NCI-H446 treated with DMSO at 0.1 percent for 48 hours (cell line): ENCODE data around the gene TSHZ2.

ENCODE experiments used
- DNase-seq: peaks from one replicate; lab custom pipeline; 2025; lab: John Stamatoyannopoulos, UW

The TSHZ2 gene

DNA sequence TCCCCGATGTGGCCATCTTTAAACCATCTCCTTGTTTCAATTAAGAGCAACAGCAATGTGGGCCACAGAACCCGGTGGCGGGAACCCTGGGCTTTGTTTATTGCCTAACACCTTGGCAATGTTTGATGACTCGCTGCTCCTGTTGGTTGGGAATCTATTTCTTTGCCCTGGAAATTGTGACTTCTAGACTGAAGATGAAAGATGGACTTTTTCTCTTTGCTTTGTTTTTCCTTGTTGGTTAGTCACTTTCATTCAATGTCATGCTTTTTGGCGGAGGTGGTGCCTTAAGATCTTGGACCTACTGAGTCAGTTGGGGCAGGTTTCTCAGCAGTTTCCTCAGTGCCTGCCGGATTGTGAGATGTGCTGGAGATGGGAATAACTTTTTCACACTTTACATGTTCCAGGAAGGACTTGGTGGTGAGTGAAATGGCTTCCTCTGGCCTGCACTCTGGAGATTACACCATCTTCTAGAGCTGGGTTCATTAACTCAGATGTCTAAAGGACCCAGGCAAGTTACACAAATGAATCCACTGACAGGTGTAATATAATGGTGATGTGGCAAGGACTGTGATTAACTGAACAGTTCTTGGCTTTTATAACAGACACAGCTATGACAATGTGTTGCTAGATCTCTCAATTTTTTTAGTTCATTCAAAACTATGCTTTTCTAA is 56.3 kb downstream of the TSHZ2 start:
- DNase-seq, result no peak

DNA sequence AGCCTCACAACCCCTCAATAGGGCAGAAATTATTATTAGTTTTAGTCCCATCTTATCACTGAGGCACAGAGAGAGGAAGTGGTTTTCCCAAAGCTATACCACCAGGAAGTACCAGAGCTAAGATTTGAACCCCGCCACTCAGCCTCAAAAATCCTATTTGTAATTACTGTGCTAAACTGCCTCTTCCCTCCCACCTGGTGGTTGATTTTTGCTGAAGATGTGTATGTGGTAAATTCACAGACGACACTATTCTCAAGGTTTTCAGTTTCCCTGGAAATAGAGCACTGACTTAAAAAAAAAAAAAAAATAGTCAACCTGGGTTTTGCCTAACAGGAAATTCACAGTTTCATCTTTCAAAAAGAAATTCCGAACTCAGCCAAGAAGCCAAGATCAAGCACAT is 57.9 kb downstream of the TSHZ2 start:
- no peak for DNase-seq

DNA sequence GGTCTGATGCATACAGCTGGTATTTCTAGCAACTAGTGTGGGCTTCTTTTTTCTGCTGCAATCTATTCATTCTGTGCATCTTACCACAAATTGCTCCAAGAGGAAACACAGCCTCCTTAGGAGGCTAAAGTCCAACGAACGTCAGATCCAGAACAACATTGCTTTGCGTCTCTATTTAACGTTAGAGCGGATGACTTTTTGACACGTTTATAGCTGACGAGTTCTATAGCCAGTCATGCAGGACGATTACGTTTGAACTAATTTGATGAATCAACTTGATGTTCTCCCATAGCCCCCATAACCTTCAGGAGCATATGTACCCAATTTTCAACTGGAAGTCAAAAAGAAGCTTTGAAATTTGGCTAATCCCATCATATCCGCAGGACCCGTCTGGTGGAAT is 59.9 kb downstream of the TSHZ2 start:
- no peak for DNase-seq

DNA sequence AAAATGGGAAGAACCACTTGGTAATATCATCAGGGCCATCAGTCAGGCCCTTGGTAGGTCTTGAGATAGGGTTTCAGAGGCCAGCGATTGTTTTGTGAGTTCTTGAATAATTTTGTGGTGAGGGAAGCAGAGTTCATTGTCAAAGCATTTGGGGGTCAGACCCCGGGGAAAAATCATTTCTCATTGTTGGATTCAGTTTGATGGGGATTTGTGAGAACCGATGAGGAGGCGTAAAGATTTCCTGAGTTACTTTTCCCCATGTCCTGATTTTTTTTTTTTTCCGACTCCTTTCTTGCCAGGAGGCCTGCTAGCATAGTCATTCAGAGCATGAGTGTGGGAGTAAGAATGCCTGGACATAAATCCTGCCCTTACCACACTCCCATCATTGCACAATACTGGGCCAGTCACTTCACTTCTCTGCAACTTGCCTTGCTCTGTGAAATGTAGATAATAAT is 60.3 kb downstream of the TSHZ2 start:
- no peak for DNase-seq

DNA sequence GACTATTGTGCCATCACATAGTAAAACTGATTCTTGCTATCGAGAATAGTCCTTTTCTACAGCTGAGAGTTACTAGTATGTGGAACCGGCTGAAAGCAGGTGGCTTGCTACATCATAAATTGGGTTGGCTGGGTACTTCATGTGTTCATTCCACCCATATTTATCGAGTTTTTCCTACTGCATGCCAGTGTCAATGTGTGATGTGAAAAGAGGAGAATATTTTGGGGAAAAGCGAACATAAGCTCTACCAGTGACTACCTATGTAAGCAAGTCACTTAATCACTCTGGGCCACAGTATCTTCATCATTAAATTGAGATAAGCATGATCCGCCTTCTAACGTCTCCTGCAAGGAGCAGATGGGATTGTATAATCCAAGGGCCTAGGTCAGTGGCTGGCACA is 61.0 kb downstream of the TSHZ2 start:
- DNase-seq, result no peak

DNA sequence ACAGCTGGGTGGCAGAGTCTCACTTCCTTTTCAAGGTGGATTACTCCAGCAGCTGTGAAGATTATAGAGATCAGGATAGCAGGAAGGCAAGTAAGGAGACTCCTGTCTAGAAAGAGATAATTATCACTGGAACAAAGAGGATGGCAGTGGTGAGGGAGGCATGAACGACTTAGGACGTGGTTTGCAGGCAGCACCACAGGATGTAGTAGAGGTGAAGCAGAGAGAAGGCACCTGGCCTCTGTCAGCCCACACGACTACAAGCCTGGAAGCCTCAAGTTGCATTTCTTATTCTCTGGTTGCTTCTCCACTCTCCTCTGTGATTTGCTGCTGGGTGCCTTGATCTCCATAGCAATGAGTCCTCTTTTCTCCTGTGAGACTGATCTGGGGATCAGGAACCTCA is 62.7 kb downstream of the TSHZ2 start:
- no peak for DNase-seq

DNA sequence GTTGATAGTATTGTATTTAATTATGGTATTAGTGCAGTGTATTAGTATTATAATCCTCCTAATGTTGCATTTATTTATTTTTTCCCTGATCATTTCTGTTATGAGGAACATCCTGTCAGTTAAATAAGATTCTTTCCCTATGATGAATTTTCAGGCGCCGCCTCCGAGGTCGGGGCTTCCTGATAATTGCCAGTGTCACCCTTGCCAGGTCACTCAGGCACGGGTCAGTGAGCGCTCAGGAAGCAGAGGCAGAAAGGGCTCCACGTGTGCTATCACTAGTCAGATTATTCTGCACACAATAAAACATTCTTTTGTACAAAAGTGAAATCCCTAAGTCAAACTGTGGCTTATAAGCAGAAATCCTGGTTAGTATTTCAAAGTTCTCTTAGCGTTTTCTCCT is 64.8 kb downstream of the TSHZ2 start:
- DNase-seq, result no peak

DNA sequence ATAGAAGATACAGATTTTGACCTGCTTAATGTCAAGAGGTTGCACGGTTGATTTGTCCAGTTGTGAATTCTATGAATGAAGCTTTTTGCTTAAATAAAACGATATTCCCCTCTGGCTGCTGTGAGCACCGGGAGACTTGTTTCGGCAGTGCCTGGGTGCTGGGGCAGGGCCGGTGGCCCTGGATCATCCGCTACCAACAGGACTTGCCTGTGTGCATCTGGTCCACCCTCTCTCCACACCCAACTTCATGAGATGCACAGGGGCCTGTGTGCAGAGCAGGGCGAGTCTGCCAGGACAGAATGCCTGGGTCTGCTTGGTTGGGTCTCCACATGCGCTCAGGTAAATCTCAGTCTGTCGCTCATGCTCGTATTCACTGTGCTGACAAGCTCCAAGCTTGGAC is 65.5 kb downstream of the TSHZ2 start:
- no peak for DNase-seq

DNA sequence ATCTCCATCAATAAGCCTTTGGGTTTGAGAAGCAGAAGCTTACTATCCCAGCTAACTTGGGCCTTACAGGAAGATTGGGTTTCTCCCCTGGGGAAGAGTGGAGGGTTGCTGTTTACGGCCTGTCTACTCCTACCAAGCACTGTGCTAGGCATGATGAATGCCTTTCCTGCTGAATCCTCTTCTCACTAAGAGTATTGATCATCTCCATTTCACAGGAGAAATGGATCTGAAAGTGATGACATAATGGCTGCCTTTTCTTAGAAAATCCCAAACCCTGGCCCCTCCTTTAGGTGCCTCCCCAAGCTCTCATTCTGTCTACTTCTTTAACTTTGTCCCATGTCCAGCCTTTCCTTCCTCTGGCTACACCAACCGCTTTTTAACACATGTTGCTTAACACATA is 66.1 kb downstream of the TSHZ2 start:
- DNase-seq, result no peak

DNA sequence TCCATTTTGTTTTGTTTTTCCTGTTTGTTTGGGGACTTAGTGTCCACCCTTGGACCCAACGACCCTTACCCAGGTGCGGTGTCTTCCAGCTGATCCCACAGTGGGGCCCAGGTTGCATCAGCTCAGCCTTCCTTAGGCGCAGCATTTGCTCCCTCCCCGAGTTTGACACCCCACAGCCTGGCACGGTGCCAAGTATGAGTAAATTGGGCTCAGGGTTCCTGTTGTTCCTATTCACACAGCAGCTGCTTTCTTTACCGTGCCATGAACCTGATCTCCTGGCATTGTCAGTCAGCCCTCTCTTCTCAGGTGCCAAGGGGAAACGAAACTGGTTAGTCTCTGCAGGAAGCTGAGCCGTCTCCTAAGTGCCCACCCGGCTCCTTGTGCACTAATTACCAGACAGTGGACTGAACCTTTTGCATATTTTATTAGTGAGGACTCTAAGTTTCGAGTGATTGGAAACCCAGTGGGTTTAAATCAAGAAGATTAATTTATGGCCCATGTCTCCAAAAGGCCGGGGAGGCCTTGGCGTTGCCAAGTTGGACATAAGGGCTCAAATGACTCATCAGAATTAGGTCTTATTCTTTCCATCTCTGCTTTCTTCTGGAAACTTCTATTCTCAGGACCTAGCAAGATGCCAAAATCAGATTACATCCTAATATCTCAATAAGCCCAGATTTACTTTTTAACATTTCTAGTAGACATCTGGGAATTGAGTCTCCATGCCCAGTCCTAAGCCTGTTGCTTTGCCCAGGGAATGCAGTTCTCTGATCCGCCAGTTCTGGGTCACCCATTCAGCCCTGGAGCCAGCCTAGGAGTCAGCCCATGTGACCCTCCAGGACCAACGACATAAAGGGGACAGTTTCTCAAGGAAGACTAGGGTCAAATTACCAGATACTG is 68.8 kb downstream of the TSHZ2 start:
- peak; percentile 97 for DNase-seq

DNA sequence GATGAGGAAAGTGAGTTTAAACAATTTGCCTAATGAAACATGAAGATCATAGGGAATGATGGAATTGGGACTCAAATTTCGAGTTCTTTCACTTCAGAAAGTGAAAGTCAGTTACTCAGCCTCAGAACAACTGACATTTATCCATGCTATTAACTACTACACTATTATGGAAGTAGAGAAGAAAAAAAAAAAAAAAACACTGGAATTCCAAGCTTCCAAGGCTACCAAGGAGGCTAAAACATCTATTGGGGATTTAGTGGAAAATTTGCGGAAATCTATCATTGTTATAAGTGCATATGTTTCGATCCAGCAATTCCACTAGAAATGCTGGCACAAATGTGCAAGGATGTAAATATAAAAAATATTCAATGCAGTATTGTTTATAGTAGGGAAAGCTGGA is 70.4 kb downstream of the TSHZ2 start:
- DNase-seq, result no peak

DNA sequence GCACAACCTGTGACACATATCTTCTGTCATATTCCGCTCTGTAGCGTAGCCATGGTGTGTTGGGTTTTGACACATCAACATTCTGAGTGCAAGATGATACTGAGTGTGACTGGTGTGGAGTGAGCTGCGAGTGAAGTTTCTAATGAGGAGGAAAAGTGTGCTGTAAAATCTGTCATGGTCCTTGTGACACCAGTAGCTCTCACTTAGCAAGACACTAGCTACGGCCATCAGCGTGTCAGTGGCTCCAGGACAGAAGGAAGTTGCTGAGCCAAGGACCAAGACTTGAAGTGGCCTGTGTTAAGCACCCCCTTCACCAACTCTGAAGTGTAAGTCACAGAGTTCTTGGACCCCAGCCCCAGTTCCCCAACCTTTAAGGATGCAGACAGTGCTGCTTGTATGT is 72.1 kb downstream of the TSHZ2 start:
- no peak for DNase-seq

DNA sequence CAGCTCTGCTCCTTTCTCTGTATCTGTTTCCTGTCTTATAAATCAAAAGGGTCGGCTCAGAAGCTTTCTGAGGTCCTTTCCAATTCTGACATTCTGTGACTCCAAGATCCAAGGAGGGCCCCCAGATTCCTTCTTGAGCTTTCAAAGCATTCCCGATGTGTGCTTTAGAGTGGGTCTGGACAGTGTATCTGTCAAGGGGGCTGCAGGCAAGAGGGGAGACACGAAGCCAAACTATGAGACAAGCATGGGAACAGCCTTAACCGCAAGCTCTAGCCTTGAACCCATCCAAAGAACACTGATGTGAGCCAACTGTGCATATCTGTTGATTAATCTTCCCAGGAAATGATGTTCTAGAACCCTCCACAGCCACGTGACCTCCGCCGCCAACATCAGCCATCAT is 73.8 kb downstream of the TSHZ2 start:
- DNase-seq, result no peak

DNA sequence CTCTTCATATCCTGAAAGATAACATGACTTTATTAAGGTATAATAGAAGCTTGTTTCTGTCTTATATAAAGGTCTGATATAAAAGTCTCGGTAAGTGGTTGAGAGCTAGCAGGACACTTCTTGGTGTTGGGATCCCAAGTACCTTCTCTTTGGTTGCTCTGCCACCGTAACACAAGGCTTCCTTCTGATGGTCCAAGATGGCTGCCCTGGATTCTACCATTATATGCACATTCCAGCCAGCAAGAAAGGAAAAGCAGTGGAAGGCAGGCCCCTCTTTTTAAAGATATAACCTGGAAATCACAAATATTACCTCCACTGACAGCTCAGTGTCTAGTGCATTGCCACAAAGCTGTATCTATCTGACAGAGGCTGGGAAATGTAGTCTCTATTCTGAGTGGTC is 75.0 kb downstream of the TSHZ2 start:
- no peak for DNase-seq

DNA sequence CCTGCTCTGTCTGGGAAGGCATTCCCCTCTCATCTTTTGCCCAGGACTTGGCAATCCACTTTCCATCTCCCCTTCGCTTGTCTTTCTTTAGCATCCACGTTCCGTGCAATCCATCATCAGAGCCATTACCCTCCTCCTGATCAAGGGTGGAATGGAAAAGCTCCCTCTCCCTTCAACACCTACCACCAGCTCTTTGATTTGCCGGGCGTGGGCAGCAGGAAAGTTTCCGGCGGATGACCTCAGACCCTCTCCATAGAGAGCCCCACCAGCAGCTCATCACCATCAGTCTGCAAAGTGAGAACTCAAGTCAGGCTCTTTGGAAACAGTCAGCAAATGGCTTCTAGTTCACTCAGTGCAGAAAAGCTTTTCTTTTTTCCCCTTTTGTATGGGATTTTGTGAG is 76.2 kb downstream of the TSHZ2 start:
- no peak for DNase-seq

DNA sequence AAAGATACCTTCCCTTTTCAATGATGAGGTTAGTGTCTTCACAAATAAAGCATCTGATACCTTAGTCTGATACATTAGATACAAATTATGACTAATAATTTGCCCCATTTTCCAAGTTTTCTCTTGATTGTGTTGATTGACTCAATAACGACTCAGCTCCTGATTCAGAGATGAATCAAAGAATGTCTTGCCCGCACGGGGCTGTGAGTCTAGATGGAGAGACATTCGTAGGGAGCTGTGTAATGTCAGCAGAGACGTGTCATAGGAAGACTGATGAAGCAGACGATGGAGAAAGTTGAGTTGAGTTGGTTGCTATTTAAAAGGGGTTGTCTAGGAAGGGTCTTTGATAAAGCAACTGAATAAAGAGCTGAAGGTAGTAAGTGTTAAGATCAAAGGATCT is 78.2 kb downstream of the TSHZ2 start:
- DNase-seq, result no peak

DNA sequence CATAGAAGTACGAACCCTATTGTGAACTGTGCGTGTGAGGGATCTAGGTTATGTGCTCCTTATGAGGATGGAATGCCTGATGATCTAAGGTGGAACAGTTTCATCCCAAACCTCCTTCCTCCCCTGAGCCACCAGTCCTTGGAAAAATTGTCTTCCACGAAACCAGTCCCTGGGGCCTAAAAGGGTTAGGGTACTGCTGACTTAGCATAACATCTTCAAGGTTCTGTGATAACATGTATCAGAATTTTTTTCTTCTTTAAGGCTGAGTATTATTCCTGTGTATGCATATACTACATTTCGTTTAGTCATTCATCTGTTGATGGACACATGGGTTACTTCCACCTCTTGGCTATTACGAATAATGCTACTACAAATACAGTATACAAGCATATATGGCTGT is 80.2 kb downstream of the TSHZ2 start:
- DNase-seq, result no peak

DNA sequence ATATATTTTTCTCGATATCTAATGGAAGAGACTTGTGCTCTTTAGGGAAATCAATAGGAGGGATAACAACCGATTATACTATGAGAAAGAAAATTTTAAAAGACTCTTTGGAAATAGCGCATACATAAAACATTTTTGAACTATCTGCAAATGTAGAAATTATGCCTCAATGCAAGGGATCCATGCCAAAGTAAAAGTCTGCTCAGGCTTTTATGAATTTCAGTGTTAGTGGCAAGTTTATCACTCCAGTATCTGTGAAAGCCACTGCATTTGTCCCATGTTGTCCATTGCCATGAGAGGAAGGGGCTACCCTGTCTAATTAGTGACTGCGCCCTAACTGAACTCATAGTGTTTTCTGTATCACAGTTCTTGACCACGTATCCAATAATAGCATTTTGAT is 81.4 kb downstream of the TSHZ2 start:
- DNase-seq, result no peak

DNA sequence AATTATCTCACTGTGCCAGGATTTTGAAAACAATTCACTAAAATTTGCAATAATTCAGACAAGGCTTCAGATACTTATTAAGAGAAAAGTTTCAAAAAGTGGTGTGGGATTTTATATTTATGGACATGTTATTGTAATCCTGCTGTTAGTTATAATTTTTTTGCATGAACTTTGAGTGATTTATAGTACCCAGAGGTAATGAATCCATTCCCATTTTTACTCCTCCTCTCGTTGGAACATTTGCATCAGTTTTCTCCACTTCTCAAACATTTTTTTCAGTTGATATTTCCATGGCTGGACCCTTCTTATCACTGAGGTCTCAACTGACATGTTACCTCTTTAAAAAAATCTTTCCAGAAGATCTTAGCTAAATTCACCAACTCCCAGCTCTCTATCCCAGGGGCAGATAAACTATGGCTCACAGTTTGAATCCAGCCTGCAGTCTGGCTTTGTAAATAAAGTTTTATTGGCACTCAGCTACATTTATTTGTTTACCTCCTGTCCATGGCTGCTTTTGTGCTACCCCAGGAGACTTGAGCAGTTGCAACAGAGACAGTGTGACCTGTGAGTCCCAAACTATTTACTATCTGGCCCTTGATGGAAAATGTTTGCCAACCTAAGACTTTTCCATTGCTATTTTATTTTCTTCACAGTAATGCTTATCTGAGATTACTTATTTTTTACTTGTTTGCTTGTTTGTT is 83.4 kb downstream of the TSHZ2 start:
- DNase-seq, result no peak

DNA sequence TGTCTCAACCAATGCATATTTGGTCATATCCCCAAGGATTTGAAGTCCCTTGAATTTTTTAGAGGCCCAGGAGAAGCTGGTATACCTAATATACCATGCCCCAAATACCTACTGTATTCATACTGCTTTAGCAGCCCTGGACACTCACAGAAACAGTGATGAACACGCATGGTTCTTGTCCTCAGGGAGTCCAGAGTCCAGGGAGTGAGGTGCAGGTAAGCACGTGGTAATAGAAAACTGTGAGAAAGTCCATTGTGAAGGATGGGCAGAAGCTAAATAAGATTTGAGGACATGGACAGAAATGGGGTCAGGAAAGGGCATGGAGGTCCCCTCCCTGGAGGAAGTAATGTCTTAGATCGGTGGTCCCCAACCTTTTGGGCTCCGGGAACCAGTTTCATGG is 85.4 kb downstream of the TSHZ2 start:
- DNase-seq, result no peak

DNA sequence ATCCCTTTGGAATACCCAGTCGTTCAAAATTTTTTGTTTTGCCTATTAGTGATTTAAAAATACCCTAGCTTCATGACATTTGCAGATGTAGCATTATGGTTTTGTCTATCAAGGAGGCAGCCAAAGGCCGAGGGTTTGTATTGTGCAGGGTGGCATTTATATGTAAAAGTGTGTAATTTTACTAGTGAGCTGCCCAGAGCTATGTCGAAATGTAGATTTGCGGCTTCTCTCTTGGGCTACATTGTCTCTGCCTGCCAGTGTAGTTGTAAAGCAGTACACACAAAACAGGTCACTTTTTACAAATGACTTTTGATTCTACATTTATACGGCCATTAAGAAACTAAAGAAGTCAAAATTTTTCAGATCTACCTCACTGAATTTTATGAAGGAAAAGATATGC is 87.7 kb downstream of the TSHZ2 start:
- DNase-seq, result no peak

DNA sequence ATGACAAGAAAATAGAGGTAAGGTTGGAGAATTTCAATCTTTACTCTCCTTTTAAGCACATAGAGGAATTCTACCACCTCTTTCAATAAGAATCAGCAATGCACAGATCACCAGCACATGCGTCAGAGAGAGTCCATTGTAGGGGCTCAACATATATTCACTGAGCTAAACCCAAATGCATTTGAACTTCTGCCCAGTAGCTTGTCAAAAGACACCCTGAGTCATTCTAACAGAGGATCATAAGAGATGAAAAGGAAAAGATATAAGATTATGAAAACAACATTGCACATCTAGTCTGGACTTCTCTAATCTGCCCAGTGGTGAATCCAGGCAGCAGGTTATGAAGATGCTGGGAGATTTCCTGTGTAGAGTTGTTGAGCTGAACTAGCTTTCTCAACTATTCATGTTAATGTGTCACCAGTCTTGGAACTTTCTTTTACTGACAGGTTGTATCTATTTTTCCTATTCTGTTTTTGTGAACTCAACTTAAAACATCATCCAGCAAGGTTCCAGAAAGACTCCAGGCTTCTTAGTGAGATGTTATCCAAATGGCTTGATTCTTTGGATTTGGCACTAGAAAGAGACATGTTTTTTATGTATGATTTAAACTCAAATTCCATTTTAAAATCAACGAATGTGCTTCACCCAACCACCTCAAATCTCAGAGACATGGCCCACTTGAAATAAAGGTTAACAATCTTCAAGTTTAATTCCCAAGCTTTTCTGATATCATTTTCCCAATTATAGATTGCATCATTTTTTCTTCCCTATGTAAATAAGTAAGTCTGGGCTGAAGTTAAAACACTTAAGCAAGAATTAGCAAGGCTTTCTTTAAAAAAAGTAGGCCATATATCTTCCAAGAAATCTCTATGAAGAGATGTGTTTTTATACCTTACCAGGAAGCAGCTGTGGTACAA is 89.3 kb downstream of the TSHZ2 start:
- DNase-seq, result no peak
